ENCODE data around the gene PKNOX1. TPM values are rescaled to one million over a fixed set of nuclear protein-coding genes. Genes with fewer than 3 reads are reported as not detected.

The PKNOX1 gene
- total and polyA plus RNA-seq, 2 of the 13 experiments (the other 11 are each of a cell fraction or from before 2014, with no cell fraction given), result 7.9 to 16.2 TPM

- ATAC-seq, result no peak
- H3K9me3 ChIP-seq (ENCODE audit: low read length), result no peaks in the 10 kb centered on the region
- no peak for FAIRE-seq
- ChIA-PET POLR2A (no interaction called here), CTCF (ENCODE audit: low intra/inter-chr PET ratio, low total read pairs) (no interaction called here)
- H4K20me1 ChIP-seq (ENCODE audit: insufficient read depth, low read length), result no peaks in the 10 kb centered on the region
- WGBS (ENCODE audit: low lambda C conversion rate), result 27% methylated on average over 6 of the region's 6 CpGs
- in situ Hi-C loops (cut with HindIII; ENCODE audit: extremely low pct_ligation_motif_present, low pct_unique_long_range_greater_than_20kb) (no loop called here), intact Hi-C loops (cut with micrococcal nuclease; ENCODE audit: unreplicated experiment) (no loop called here)
- no peak overlapping the region for H3K27ac ChIP-seq (ENCODE audit: extremely low read length, insufficient read depth, low read length)
- no peak overlapping the region for H3K9ac ChIP-seq (ENCODE audit: insufficient read depth, low read depth, low read length)
- peak overlapping the region; percentile 32; the same call in 1 of the 2 replicates for H3K4me2 ChIP-seq (ENCODE audit: low read depth, low read length)
- H2AFZ ChIP-seq (ENCODE audit: low read length), result no peak overlapping the region
- BruUV-seq (replicated peaks), result no TSS peak
- H3K27me3 ChIP-seq (ENCODE audit: control insufficient read depth in 1 of 2, insufficient read depth in 2 of 2, low read length in 2 of 2), result no peaks in the 10 kb centered on the region
- H3K36me3 ChIP-seq (replicated peaks in 1 of 2; ENCODE audit: control insufficient read depth in 1 of 2, insufficient read depth in 2 of 2, low read length in 2 of 2), result no peaks in the 10 kb centered on the region
- H3K4me1 ChIP-seq (ENCODE audit: insufficient read depth, low read length), result peaks cover 38% of the 10 kb centered on the region
- TF ChIP-seq TEAD3 (CRISPR knock-in tag; optimal IDR thresholded peaks at IDR 0.05; ENCODE audit: borderline replicate concordance) (peak; percentile 57), ZNF878 (CRISPR knock-in tag; IDR thresholded peaks at IDR 0.05) (no peak), FOXP1 (IDR thresholded peaks at IDR 0.05) (no peak), FOXP1 (CRISPR knock-in tag; IDR thresholded peaks at IDR 0.05) (no peak), THAP11 (CRISPR knock-in tag; IDR thresholded peaks at IDR 0.05) (no peak)
- H3K4me3 ChIP-seq (replicated peaks in 1 of 3; ENCODE audit: insufficient read depth in 1 of 3, low read depth in 2 of 3, low read length in 3 of 3), result no peak overlapping the region
- no peak for DNase-seq (ENCODE audit: low spot score)
- H3K79me2 ChIP-seq (ENCODE audit: insufficient read depth, low read length), result no peaks in the 10 kb centered on the region
These were observed 5.2 kb upstream of the PKNOX1 start for GRCh38 chr21:42969193-42969600.

- TSS peak; percentile 35 for BruUV-seq (replicated peaks)
- Histone ChIP-seq H3K4me1 (ENCODE audit: insufficient read depth, low read length) (peaks cover 43% of the 10 kb centered on the region), H3K4me2 (ENCODE audit: low read depth, low read length) (peak overlapping the region; percentile 86), H4K20me1 (ENCODE audit: insufficient read depth, low read length) (no peaks in the 10 kb centered on the region), H3K9ac (ENCODE audit: insufficient read depth, low read depth, low read length) (peak overlapping the region; percentile 61), H2AFZ (ENCODE audit: low read length) (no peak overlapping the region), H3K36me3 (replicated peaks in 1 of 2; ENCODE audit: control insufficient read depth in 1 of 2, insufficient read depth in 2 of 2, low read length in 2 of 2) (no peaks in the 10 kb centered on the region), H3K79me2 (ENCODE audit: insufficient read depth, low read length) (peaks cover 8% of the 10 kb centered on the region), H3K4me3 (replicated peaks in 1 of 3; ENCODE audit: insufficient read depth in 1 of 3, low read depth in 2 of 3, low read length in 3 of 3) (peak overlapping the region in 2 of 3 experiments; percentile 57 to 60; a peak in 1 of 6 replicates), H3K27me3 (ENCODE audit: control insufficient read depth in 1 of 2, insufficient read depth in 2 of 2, low read length in 2 of 2) (no peaks in the 10 kb centered on the region; a peak in 1 of 5 replicates), H3K9me3 (ENCODE audit: low read length) (no peaks in the 10 kb centered on the region), H3K27ac (ENCODE audit: extremely low read length, insufficient read depth, low read length) (no peak overlapping the region)
- intact Hi-C loops (cut with micrococcal nuclease; ENCODE audit: unreplicated experiment), result loop anchor here (5.0 kb wide), 1 partner anchor 49 kb away; no protein-coding TSS in a partner anchor
- ChIA-PET CTCF (ENCODE audit: low intra/inter-chr PET ratio, low total read pairs) (no interaction called here), POLR2A (interaction anchor here (0.6 to 1.4 kb wide), 3 partner anchors 13 to 79 kb away, joined by 5 to 10 read pairs (median 5); partner anchors contain the start of gene NDUFV3)
- ATAC-seq (no peak), FAIRE-seq (no peak), DNase-seq (ENCODE audit: low spot score) (no peak)
- in situ Hi-C loops (cut with HindIII; ENCODE audit: extremely low pct_ligation_motif_present, low pct_unique_long_range_greater_than_20kb), result no loop called here
- WGBS (ENCODE audit: low lambda C conversion rate), result 59% methylated on average over 7 of the region's 7 CpGs
- TF ChIP-seq ZNF607 (CRISPR knock-in tag; IDR thresholded peaks at IDR 0.05; ENCODE audit: borderline replicate concordance) (no peak), JUND (CRISPR knock-in tag; IDR thresholded peaks at IDR 0.05) (no peak), FOXP1 (IDR thresholded peaks at IDR 0.05) (no peak), FOXP1 (CRISPR knock-in tag; IDR thresholded peaks at IDR 0.05) (no peak), NR2F2 (IDR thresholded peaks at IDR 0.05; ENCODE audit: borderline replicate concordance, low read depth) (no peak), BCL6 (CRISPR knock-in tag; IDR thresholded peaks at IDR 0.05) (no peak), KAT2B (IDR thresholded peaks at IDR 0.05; ENCODE audit: borderline replicate concordance, low read depth, low read length) (no peak), RXRB (CRISPR knock-in tag; IDR thresholded peaks at IDR 0.05; ENCODE audit: borderline replicate concordance) (no peak), ZBTB49 (CRISPR knock-in tag; IDR thresholded peaks at IDR 0.05; ENCODE audit: borderline replicate concordance) (no peak), ZNF660 (CRISPR knock-in tag; IDR thresholded peaks at IDR 0.05; ENCODE audit: borderline replicate concordance, low read depth) (no peak), RBAK (CRISPR knock-in tag; IDR thresholded peaks at IDR 0.05) (no peak)
- TF ChIP-seq, protein P1, sequence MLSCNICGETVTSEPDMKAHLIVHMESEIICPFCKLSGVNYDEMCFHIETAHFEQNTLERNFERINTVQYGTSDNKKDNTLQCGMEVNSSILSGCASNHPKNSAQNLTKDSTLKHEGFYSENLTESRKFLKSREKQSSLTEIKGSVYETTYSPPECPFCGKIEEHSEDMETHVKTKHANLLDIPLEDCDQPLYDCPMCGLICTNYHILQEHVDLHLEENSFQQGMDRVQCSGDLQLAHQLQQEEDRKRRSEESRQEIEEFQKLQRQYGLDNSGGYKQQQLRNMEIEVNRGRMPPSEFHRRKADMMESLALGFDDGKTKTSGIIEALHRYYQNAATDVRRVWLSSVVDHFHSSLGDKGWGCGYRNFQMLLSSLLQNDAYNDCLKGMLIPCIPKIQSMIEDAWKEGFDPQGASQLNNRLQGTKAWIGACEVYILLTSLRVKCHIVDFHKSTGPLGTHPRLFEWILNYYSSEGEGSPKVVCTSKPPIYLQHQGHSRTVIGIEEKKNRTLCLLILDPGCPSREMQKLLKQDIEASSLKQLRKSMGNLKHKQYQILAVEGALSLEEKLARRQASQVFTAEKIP (CRISPR knock-in tag; IDR thresholded peaks at IDR 0.05; ENCODE audit: borderline replicate concordance), result no peak
These were observed 3.3 kb upstream of the PKNOX1 start for GRCh38 chr21:42970946-42971653.
